GM12872 (cell line): ENCODE results near the gene CACNA2D1.

Source experiments
- TF ChIP-seq, protein P1 (sequence below): IDR thresholded peaks from 3 replicates; pipeline ENCODE4 v1.5.1; 2011; ENCODE audit warnings: low read depth, mild to moderate bottlenecking, low read length, moderate library complexity; ENCODE audit not compliant: insufficient read depth

CACNA2D1 gene

GRCh38 chr7:82183634-82184033 is 259.9 kb downstream of the CACNA2D1 start:
- TF ChIP-seq, protein P1, sequence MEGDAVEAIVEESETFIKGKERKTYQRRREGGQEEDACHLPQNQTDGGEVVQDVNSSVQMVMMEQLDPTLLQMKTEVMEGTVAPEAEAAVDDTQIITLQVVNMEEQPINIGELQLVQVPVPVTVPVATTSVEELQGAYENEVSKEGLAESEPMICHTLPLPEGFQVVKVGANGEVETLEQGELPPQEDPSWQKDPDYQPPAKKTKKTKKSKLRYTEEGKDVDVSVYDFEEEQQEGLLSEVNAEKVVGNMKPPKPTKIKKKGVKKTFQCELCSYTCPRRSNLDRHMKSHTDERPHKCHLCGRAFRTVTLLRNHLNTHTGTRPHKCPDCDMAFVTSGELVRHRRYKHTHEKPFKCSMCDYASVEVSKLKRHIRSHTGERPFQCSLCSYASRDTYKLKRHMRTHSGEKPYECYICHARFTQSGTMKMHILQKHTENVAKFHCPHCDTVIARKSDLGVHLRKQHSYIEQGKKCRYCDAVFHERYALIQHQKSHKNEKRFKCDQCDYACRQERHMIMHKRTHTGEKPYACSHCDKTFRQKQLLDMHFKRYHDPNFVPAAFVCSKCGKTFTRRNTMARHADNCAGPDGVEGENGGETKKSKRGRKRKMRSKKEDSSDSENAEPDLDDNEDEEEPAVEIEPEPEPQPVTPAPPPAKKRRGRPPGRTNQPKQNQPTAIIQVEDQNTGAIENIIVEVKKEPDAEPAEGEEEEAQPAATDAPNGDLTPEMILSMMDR: no peak

DNA sequence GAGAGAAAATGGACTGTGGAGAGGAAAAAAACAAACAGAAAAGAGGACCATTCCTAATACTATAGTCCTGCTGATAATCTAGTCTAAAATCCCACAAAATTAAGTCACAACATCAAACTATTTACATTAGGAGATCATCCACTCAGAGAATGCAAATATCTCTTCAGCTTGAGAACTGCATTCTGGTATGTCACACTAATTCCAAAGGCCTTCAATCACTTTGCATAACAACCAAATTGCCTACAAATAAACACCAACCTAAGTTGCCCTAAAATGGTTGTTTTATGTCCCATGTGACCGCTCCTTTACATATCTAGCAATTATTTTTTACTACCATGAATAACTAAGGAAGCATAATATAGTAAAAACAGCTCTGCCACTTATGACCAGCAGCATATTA is 264.3 kb downstream of the CACNA2D1 start:
- TF ChIP-seq, protein P1: no peak

GRCh38 chr7:82175319-82175718 is 268.3 kb downstream of the CACNA2D1 start:
- TF ChIP-seq, protein P1: no peak

DNA sequence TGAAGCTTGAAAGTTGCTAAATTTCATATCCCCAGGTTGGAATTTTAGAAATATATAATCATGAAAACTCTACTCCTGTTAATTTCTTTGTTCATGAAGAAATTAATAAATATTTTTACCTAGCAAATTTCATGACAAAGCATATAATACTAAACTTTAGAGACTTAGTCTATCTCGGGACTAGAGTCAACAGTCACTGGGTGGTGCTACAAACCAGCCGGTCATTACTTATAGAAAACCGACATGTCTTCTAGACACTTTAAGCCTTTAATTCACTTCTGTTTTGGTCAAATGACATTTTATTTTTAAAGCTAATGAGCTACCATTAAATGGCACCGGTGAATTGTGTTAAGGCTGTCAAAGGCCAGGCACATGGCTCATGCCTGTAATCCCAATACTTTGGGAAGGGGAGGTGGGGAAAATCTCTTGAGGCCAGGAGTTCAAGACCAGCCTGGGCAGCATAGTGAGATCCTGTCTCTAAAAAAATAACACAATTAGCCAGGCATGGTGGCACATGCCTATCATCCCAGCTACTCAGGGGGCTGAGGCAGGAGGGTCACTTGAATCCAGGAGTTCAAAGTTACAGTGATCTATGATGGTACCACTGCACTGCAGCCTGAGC is 270.1 kb downstream of the CACNA2D1 start:
- TF ChIP-seq, protein P1: no peak

GRCh38 chr7:82172881-82173280 is 270.7 kb downstream of the CACNA2D1 start:
- TF ChIP-seq, protein P1: no peak

- TF ChIP-seq, protein P1: no peak
Observed at GRCh38 chr7:82172017-82172416, 271.6 kb downstream of the CACNA2D1 start.

DNA sequence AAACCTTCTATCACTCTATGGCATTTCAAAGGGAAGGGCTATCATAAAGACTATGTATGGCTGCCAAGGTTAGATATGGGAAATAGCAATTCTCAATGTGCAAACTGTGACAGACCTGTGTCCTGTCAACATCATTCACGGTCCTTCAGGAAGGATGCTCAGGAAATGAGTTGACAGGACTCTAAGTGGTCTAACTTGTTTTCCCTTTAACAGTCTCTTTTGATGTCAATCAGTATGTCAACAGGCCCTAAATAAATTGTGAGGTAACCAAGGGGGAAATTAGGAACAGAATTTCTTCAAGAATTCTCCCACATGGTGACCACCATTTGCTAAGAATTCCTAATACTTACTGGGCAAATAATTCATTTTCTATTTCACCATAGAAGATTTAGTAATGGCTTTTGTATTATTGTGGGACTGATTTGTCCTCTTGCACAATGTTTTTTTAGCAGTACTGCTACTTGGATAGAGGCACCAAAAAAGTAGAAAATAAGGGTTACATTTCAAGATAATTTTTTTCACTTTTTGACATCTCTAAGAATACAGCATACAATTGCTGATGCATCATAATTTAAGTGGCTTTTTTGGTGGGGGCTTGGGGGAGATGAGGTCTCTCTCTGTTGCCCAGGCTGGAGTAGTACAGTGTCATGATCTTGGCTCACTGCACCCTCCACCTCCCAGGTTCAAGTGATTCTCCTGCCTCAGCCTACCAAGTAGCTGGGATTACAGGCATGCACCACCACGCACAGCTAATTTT is 275.8 kb downstream of the CACNA2D1 start:
- TF ChIP-seq, protein P1: no peak
